ENCODE measurements around the gene CDKAL1.

Gene CDKAL1

GRCh38 chr6:21103626-21104224 lies 569.5 kb downstream of the CDKAL1 start:
- DNase-seq (ENCODE audit: low read depth), result no peak

- DNase-seq (ENCODE audit: low read depth), result no peak
These were observed 570.0 kb downstream of the CDKAL1 start for GRCh38 chr6:21104288-21104687.

DNA sequence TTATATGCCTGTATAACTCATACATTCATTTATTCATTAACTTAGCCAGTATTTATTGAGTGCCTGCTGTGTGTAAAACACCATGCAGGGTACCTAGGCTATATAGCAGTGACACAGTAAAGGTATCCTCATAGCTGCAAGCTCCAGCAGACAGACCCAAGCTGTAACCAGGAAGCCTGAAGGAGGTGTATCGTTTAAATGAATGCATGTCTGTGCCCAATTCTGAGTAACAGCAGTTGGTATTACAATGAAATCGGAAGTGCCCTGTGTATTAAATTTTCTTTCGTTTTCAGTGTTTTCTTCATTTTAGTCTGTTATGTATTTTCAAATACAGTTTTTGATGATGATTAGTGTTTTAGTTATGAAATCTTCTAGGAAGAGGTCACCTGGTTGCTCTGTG lies 573.5 kb downstream of the CDKAL1 start:
- DNase-seq (ENCODE audit: low read depth), result no peak

- no peak for DNase-seq (ENCODE audit: low read depth)
These were observed 575.3 kb downstream of the CDKAL1 start for GRCh38 chr6:21109391-21110178.

GRCh38 chr6:21110684-21111083 lies 576.4 kb downstream of the CDKAL1 start:
- DNase-seq (ENCODE audit: low read depth), result no peak

GRCh38 chr6:21111093-21111725 lies 577.0 kb downstream of the CDKAL1 start:
- DNase-seq (ENCODE audit: low read depth), result no peak

- no peak for DNase-seq (ENCODE audit: low read depth)
These were observed 580.9 kb downstream of the CDKAL1 start for GRCh38 chr6:21115111-21115510.

GRCh38 chr6:21116736-21117135 lies 582.5 kb downstream of the CDKAL1 start:
- no peak for DNase-seq (ENCODE audit: low read depth)

- DNase-seq (ENCODE audit: low read depth), result no peak
These were observed 584.0 kb downstream of the CDKAL1 start for GRCh38 chr6:21118216-21118780.

DNA sequence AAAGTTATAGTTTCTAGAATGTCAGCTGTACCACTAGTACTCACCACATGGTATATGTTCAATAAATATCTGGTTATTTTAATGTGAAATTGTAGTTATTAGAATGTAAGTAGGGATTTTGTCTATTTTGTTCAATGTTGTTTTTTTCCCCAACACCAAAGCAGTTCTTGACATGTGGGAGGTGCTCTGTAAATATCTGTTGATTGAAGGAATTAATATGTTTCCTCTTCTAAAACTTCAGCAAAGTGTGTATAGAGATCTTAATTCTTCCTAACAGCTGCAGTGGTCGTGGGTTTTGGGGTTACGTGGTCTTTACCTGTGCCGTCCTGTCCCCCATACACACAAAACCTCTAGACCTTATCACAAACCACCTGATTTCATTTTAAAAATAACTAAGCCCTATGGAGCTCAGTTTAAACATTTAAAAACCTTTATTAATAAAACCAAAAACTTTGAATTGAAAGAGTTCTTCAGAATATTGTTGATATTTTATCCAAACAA lies 587.4 kb downstream of the CDKAL1 start:
- DNase-seq (ENCODE audit: low read depth), result no peak

- no peak for DNase-seq (ENCODE audit: low read depth)
These were observed 589.5 kb downstream of the CDKAL1 start for GRCh38 chr6:21123507-21124436.

DNA sequence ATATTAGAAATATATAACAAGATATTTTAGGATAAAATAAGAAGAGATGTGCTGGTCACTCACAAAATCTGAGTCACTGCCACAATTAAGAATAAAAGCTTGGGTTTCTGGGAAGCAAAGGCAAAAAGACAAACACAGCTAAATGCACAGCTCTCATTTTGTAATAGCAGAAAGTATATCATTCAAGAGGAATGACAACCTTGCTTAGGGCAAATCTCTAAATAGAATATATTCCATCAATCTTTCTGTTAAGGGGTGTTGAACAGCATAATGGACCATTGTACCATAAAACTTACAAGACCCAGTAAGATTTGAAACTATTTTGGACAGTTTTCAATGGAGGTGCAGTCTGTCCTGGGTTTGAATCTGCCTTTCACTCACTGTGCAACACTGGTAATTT lies 594.3 kb downstream of the CDKAL1 start:
- DNase-seq (ENCODE audit: low read depth), result no peak

DNA sequence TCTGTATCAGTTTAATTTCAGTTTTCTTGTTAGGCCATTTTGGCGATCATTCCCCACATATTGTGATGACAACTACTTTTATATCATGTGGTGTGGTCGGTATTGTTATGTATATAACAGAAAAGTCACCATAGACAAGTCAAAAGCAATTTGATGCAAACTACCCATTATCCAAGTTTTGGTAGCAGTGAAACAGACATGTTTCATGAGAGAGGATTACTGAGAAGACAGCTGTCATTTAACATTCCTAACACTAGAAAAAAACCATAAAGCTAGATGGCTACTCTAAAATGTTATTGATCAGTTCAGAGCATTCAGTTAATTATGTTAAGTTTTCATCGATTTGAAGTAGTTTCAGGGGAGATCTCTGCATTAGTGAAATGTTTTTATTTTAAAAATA lies 597.1 kb downstream of the CDKAL1 start:
- no peak for DNase-seq (ENCODE audit: low read depth)

DNA sequence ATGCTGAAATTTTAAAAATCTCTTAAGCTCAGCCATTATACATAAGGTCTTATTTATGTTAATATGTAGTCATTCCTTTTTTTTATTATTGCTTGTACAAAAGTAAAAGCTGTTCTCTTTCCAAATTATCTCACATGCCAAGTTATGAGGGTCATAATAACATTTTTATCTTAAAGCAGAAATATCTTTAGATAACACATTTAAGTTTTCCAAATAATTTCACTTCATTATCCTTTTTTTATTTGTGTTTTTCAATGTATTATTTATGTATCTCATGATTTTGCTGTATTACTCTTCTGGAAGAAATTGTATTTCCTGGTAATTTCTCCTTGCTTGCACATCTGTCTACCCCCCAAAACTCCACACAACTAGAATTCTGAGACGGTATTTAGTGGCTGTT lies 598.2 kb downstream of the CDKAL1 start:
- DNase-seq (ENCODE audit: low read depth), result no peak

GRCh38 chr6:21132856-21133838 lies 598.9 kb downstream of the CDKAL1 start:
- DNase-seq (ENCODE audit: low read depth), result no peak

GRCh38 chr6:21133901-21134300 lies 599.6 kb downstream of the CDKAL1 start:
- DNase-seq (ENCODE audit: low read depth), result no peak

GRCh38 chr6:21134356-21134755 lies 600.1 kb downstream of the CDKAL1 start:
- no peak for DNase-seq (ENCODE audit: low read depth)

GRCh38 chr6:21135484-21136013 lies 601.3 kb downstream of the CDKAL1 start:
- DNase-seq (ENCODE audit: low read depth), result no peak

GRCh38 chr6:21137700-21138335 lies 603.6 kb downstream of the CDKAL1 start:
- no peak for DNase-seq (ENCODE audit: low read depth)
